Left lung (tissue), 10 donors: ENCODE data around the gene BTBD10. TPM values are rescaled to one million over a fixed set of nuclear protein-coding genes. Genes with fewer than 3 reads are reported as not detected.

Source experiments
- ATAC-seq: fragments of 200-7000 bp; cut with Tn5 transposase; one replicate; pipeline ENCODE4 v1.9.1; 2020; ENCODE audit warnings: moderate library complexity
- DNase-seq, 4 donors: peaks; one replicate each; pipeline ENCODE4 v3.0.0-alpha.2; 2013 to 2020
- H3K27ac ChIP-seq, 2 donors: fragments of 200-600 bp; sonication (generic) in 1 of 2; one replicate each; pipeline versions ENCODE4 v1.5.0 to v1.8.0; 2020 to 2021
- H3K27me3 ChIP-seq, 2 donors: fragments of 200-600 bp; sonication (generic) in 1 of 2; one replicate each; pipeline versions ENCODE4 v1.5.0 to v1.8.0; 2020 to 2021
- H3K36me3 ChIP-seq, 2 donors: fragments of 200-600 bp; sonication (generic) in 1 of 2; one replicate each; pipeline versions ENCODE4 v1.5.0 to v1.8.0; 2020 to 2021
- H3K4me1 ChIP-seq, 2 donors: fragments of 200-600 bp; one replicate each; pipeline ENCODE4 v1.8.0; 2021
- H3K4me3 ChIP-seq, 2 donors: fragments of 200-600 bp; sonication (generic) in 1 of 2; one replicate each; pipeline versions ENCODE4 v1.5.0 to v1.8.0; 2020 to 2021; ENCODE audit warnings: mild to moderate bottlenecking in 1 of 2
- H3K9me3 ChIP-seq, 2 donors: fragments of 200-600 bp; sonication (generic) in 1 of 2; one replicate each; pipeline versions ENCODE4 v1.5.0 to v1.8.0; 2020 to 2021
- intact Hi-C, 2 donors: fragments of 100-400 bp; cut with DNase I; formaldehyde crosslinking; loops; one replicate each; pipeline versions ENCODE4 v1.11.2 to v1.14.2; 2022
- polyA plus RNA-seq, 6 donors: library from polyadenylated mRNA; unstranded; fragments of 120-200 nt; gene quantifications; one replicate each; pipeline ENCODE4 v1.2.1, GENCODE V29; 2013; ENCODE audit not compliant: insufficient read length in 6 of 6
- total RNA-seq, 2 donors: library from RNA; stranded (reverse); fragmentation: NEBNext Ultra II Directional; extraction: Animal tissue kit (Norgen Biotek cat#: 25700); gene quantifications; one replicate each; pipeline ENCODE4 v1.2.1, GENCODE V29; 2021
- TF ChIP-seq, protein P1 (sequence below), 2 donors: fragments of 200-600 bp; sonication (generic) in 1 of 2; IDR thresholded peaks; one replicate each; pipeline versions ENCODE4 v1.5.0 to v1.8.0; 2021; ENCODE audit warnings: antibody characterized with exemption in 2 of 2
- donor health status: DM: no; HTN: yes; CAD: no.
- donor health status: DM: no; HTN: no; CAD: no.

Gene BTBD10
- total and polyA plus RNA-seq, 8 donors, result 24.8 to 39.9 (median 33.6) TPM

DNA sequence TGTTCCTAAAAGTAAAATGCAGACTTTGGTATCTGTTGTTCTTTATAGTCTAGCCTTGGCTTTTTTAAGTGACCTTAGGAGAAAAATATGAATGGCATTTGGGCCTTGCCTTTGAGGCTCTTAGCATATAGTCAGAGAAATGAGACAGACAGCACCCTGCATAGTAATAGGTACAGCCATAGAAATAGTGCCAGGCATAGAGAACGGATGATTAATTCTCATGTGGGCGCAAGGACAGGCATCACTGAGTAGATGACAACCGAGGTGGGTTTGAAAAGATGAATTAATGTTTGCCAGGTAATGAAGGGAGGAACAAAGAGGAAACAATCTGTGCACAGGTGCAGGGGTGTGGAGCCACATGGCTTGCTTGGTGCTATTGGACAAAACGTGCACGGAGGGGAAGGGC lies 95.0 kb downstream of the BTBD10 start:
- no peak overlapping the region for H3K27ac ChIP-seq
- ATAC-seq, result peak; percentile 57
- TF ChIP-seq, protein P1, sequence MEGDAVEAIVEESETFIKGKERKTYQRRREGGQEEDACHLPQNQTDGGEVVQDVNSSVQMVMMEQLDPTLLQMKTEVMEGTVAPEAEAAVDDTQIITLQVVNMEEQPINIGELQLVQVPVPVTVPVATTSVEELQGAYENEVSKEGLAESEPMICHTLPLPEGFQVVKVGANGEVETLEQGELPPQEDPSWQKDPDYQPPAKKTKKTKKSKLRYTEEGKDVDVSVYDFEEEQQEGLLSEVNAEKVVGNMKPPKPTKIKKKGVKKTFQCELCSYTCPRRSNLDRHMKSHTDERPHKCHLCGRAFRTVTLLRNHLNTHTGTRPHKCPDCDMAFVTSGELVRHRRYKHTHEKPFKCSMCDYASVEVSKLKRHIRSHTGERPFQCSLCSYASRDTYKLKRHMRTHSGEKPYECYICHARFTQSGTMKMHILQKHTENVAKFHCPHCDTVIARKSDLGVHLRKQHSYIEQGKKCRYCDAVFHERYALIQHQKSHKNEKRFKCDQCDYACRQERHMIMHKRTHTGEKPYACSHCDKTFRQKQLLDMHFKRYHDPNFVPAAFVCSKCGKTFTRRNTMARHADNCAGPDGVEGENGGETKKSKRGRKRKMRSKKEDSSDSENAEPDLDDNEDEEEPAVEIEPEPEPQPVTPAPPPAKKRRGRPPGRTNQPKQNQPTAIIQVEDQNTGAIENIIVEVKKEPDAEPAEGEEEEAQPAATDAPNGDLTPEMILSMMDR (IDR thresholded peaks at IDR 0.05), result no peak
- no peaks in the 10 kb centered on the region for H3K9me3 ChIP-seq
- no peak for DNase-seq
- H3K27me3 ChIP-seq, result no peaks in the 10 kb centered on the region
- H3K4me1 ChIP-seq, result no peaks in the 10 kb centered on the region
- intact Hi-C loops, result no loop called here
- H3K36me3 ChIP-seq, result peaks cover 3 to 96% of the 10 kb centered on the region in 2 donors
- no peak overlapping the region for H3K4me3 ChIP-seq

GRCh38 chr11:13367115-13367514 lies 95.9 kb downstream of the BTBD10 start:
- H3K4me1 ChIP-seq, result no peaks in the 10 kb centered on the region
- intact Hi-C loops, result no loop called here
- H3K4me3 ChIP-seq, result no peak overlapping the region
- no peaks in the 10 kb centered on the region for H3K27me3 ChIP-seq
- H3K27ac ChIP-seq, result no peak overlapping the region
- ATAC-seq, result no peak
- no peaks in the 10 kb centered on the region for H3K9me3 ChIP-seq
- H3K36me3 ChIP-seq, result peaks cover 3 to 95% of the 10 kb centered on the region in 2 donors
- TF ChIP-seq, protein P1 (IDR thresholded peaks at IDR 0.05), result no peak
- DNase-seq, result no peak

DNA sequence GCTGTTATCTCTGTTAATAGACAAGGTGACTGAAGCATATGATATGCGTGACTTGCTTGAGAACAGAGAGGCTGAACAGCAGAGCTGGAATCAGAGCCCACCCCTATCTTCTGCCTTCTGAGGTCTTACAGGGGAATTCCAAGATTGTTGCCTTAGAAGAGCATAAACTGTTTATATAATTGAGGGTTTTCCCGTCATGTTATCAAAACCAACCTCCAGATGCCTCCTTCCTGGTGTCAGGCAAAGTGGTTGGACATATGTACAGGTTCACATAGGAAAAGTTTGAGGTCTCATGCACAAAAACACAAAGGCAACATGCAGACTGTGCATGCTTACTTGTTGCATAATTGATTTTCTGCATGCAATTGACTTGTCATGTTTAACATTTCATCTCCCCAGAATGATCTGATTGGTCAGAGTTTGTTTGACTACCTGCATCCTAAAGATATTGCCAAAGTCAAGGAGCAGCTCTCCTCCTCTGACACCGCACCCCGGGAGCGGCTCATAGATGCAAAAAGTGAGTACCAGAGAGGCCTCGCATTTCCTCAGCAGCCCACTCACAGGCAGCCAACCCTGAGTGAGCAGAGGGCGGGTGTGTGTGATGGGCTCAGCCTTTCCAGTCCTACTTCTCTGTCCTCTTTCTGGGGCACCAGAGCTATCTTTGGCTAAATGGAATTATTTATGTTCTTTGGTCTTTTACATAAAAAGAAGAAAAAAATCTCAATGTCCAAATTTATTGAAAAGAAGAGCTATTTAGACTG lies 96.6 kb downstream of the BTBD10 start:
- ATAC-seq, result no peak
- peaks cover 3 to 95% of the 10 kb centered on the region in 2 donors for H3K36me3 ChIP-seq
- no peak for DNase-seq
- no peaks in the 10 kb centered on the region for H3K9me3 ChIP-seq
- no peaks in the 10 kb centered on the region for H3K4me1 ChIP-seq
- no peak overlapping the region for H3K4me3 ChIP-seq
- intact Hi-C loops, result no loop called here
- H3K27ac ChIP-seq, result no peak overlapping the region
- TF ChIP-seq, protein P1 (IDR thresholded peaks at IDR 0.05), result no peak
- no peaks in the 10 kb centered on the region for H3K27me3 ChIP-seq

GRCh38 chr11:13364388-13364787 lies 98.6 kb downstream of the BTBD10 start:
- no peak for ATAC-seq
- no peak overlapping the region for H3K4me3 ChIP-seq
- no peak for DNase-seq
- no peak overlapping the region for H3K27ac ChIP-seq
- intact Hi-C loops, result no loop called here
- TF ChIP-seq, protein P1 (IDR thresholded peaks at IDR 0.05), result no peak
- peaks cover 3 to 94% of the 10 kb centered on the region in 2 donors for H3K36me3 ChIP-seq
- no peaks in the 10 kb centered on the region for H3K9me3 ChIP-seq
- no peaks in the 10 kb centered on the region for H3K27me3 ChIP-seq
- no peaks in the 10 kb centered on the region for H3K4me1 ChIP-seq

DNA sequence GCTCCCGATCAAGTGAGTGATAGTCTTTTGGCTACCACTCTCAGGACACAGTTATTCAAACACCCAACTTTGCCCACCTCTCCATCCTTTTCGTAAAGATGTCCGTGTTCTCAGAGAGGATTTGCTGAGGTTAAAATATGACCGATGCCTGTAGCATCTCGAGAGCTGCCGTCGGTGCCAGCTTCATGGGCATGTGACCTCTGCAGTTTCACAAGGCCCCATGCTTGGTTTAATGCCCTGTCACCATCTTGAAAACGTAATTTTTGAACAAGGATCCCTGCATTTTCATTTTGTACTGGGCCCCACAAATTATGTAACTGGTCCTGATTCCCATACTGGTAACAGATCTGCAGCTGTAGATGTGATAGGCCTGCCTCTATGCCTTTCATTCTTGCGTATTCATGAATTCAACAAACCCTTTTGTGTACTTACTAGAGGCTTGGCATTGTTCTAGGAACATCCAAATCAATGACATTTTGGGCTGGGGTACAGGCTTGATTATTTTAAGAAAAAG lies 100.4 kb downstream of the BTBD10 start:
- no peak overlapping the region for H3K4me3 ChIP-seq
- intact Hi-C loops, result no loop called here
- H3K27ac ChIP-seq, result no peak overlapping the region
- H3K4me1 ChIP-seq, result no peaks in the 10 kb centered on the region
- H3K36me3 ChIP-seq, result peaks cover 3 to 94% of the 10 kb centered on the region in 2 donors
- H3K27me3 ChIP-seq, result no peaks in the 10 kb centered on the region
- TF ChIP-seq, protein P1 (IDR thresholded peaks at IDR 0.05), result no peak
- DNase-seq, result no peak
- no peaks in the 10 kb centered on the region for H3K9me3 ChIP-seq
- no peak for ATAC-seq
